ENCODE results near the gene TENM3. TPM values are rescaled to one million over a fixed set of nuclear protein-coding genes. Genes with fewer than 3 reads are reported as not detected.

Gene TENM3
- total RNA-seq, 3 donors from 2014 or later, result 0.58 to 19.2 (median 0.70) TPM

DNA sequence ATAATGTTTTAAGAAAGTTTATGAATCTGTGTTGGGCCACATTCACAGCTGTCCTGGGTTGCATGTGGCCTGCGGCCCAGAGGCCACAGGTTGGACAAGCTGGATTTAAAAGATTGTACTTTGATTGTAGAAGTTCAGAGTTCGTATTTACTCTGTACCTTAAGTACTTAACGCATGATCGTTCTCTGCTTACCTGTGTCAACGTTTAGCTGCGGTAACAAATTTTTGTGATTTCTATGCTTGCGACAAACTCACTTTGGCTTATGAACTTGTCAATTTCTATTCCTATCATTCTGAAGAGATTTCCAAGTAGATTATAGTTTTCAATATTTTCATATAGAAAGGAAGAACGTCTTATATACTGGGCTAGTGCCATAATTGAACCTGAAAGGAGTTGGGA, 285.6 kb downstream of the TENM3 start:
- H3K9me3 ChIP-seq, result no peaks in the 10 kb centered on the region
- no peak overlapping the region for H3K4me3 ChIP-seq
- intact Hi-C loops (cut with DNase I, micrococcal nuclease), result no loop called here
- DNase-seq, result no peak
- TF ChIP-seq, protein P1, sequence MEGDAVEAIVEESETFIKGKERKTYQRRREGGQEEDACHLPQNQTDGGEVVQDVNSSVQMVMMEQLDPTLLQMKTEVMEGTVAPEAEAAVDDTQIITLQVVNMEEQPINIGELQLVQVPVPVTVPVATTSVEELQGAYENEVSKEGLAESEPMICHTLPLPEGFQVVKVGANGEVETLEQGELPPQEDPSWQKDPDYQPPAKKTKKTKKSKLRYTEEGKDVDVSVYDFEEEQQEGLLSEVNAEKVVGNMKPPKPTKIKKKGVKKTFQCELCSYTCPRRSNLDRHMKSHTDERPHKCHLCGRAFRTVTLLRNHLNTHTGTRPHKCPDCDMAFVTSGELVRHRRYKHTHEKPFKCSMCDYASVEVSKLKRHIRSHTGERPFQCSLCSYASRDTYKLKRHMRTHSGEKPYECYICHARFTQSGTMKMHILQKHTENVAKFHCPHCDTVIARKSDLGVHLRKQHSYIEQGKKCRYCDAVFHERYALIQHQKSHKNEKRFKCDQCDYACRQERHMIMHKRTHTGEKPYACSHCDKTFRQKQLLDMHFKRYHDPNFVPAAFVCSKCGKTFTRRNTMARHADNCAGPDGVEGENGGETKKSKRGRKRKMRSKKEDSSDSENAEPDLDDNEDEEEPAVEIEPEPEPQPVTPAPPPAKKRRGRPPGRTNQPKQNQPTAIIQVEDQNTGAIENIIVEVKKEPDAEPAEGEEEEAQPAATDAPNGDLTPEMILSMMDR (IDR thresholded peaks at IDR 0.05), result no peak
- no peaks in the 10 kb centered on the region for H3K4me1 ChIP-seq (ENCODE audit: low read depth)
- no peaks in the 10 kb centered on the region for H3K36me3 ChIP-seq (ENCODE audit: low read depth)
- no peak for ATAC-seq

DNA sequence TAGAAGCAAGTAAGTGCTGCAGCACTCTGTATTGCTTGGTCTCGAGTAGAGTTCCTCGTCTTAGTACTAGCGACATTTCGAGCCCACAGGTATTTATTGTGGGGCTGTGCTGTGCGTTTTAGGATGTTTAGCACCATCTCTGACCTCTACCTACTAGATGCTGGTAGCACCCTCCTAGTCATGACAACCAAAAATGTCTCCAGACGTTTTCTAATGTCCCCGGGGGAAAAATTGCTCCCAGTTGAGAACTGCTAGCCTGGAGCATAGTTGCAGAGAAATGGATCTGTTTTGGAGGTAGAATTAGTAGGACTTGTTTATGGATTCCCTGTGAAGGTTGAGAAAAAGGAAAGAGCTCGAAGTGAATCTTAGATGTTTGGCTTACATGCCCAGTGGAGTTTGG, 287.2 kb downstream of the TENM3 start:
- DNase-seq, result no peak
- Histone ChIP-seq H3K9me3 (no peaks in the 10 kb centered on the region), H3K36me3 (ENCODE audit: low read depth) (no peaks in the 10 kb centered on the region), H3K4me1 (ENCODE audit: low read depth) (no peaks in the 10 kb centered on the region), H3K4me3 (no peak overlapping the region)
- TF ChIP-seq, protein P1 (IDR thresholded peaks at IDR 0.05), result no peak
- no peak for ATAC-seq
- intact Hi-C loops (cut with DNase I, micrococcal nuclease), result no loop called here

DNA sequence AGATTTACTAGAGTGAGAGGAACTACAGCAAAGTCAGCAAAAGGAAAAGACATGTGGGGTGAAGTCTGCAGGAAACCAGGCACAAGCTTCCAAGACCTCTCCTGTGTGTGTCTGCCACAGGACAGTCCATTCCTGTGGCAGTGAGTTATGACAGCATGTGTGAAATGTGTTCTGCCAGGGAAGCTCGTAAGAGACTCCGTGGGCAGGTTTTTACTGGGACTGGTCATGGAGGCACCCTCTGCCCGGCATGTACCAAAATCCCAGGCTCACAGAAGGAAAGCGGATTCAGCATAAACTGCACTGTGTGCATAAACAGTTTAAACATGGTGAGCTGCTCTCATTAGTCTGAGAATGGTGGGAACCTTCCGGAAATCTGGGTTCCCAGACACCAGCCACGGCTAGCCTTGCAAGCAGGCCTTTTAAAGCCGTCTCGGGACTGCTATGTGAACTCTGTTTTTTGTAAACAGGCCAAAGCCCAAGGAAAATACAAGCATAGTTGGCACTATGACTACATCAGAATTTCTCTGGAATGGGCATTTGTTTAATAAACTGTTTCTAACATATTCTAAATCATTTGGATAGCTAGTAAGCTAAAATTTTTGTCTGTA, 288.5 kb downstream of the TENM3 start:
- no peak for ATAC-seq
- TF ChIP-seq, protein P1 (IDR thresholded peaks at IDR 0.05), result no peak
- Histone ChIP-seq H3K4me3 (no peak overlapping the region), H3K4me1 (ENCODE audit: low read depth) (no peaks in the 10 kb centered on the region), H3K9me3 (no peaks in the 10 kb centered on the region), H3K36me3 (ENCODE audit: low read depth) (no peaks in the 10 kb centered on the region)
- intact Hi-C loops (cut with DNase I, micrococcal nuclease), result no loop called here
- DNase-seq, result no peak

DNA sequence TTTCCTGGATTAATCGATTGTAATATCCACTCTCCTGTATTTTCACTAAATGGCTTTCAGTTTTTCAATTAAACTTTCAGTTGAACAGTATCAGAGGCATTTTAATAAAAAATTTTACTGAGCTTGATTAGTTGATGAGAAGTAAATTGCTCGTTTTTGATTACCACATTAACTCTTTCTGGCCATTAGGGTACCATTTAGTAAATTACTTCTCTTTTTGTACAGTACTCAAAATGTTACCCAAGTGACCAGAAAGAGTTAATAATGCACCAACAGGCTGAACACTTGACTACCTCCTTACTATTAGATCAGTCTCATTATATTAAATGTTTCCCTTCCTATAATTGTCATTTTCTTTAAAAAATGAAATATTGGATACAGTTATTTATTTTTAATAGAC, 289.2 kb downstream of the TENM3 start:
- Histone ChIP-seq H3K4me1 (ENCODE audit: low read depth) (no peaks in the 10 kb centered on the region), H3K4me3 (no peak overlapping the region), H3K36me3 (ENCODE audit: low read depth) (no peaks in the 10 kb centered on the region), H3K9me3 (no peaks in the 10 kb centered on the region)
- ATAC-seq, result no peak
- intact Hi-C loops (cut with DNase I, micrococcal nuclease), result no loop called here
- no peak for DNase-seq
- TF ChIP-seq, protein P1 (IDR thresholded peaks at IDR 0.05), result no peak

DNA sequence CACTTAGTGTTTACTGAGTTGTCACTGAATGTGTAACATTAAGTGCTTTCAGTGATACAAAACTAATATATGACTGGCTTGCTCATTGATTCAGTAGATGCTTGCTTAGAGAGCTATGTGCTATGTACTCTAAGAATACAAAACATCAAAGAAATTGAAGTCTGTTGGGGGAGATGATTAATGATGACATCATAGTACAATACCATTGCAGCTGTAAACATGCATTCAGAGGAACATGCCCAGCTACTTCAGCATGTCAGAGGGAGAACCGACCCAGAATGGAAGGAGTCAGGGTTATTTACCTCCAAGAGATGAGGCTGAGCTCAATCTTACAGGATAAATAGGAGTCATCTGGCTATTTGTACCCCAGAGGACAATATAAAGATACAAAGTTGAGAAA, 290.8 kb downstream of the TENM3 start:
- Histone ChIP-seq H3K36me3 (ENCODE audit: low read depth) (no peaks in the 10 kb centered on the region), H3K4me3 (no peak overlapping the region), H3K9me3 (no peaks in the 10 kb centered on the region), H3K4me1 (ENCODE audit: low read depth) (no peaks in the 10 kb centered on the region)
- intact Hi-C loops (cut with DNase I, micrococcal nuclease), result no loop called here
- DNase-seq (no peak), ATAC-seq (no peak)
- TF ChIP-seq, protein P1 (IDR thresholded peaks at IDR 0.05), result no peak

Data from mucosa of descending colon (tissue), 3 donors.